Naive thymus-derived CD4-positive, alpha-beta T cell (primary cell): ENCODE data around the gene AMIGO3. TPM values are rescaled to one million over a fixed set of nuclear protein-coding genes. Genes with fewer than 3 reads are reported as not detected.

Source experiments
- ATAC-seq: fragments of 150-1000 bp; cut with Tn5 transposase; 2 replicates; pipeline ENCODE4 v1.10.0; 2021; ENCODE audit warnings: mild to moderate bottlenecking, moderate library complexity
- CTCF ChIA-PET: fragments of 350-600 bp; sonication (Branson Sonifier 250); formaldehyde crosslinking; loops from one replicate; lab custom pipeline; 2021; ENCODE audit warnings: antibody characterized with exemption; lab: Charles Lee
- POLR2A ChIA-PET: fragments of 350-600 bp; sonication (Branson Sonifier 250); formaldehyde crosslinking; loops from one replicate; lab custom pipeline; 2021; ENCODE audit warnings: antibody characterized with exemption, inconsistent platforms; lab: Charles Lee
- DNase-seq, 9 donors: peaks; one replicate each; pipeline versions ENCODE4 v3.0.0 to v3.0.0-alpha.2; 2020 to 2022; ENCODE audit warnings: mixed read lengths in 1 of 9
- H3K27ac ChIP-seq: one replicate; pipeline ENCODE4 v1.7.0; 2013; ENCODE audit warnings: mild to moderate bottlenecking, low read depth, low read length, moderate library complexity
- H3K27me3 ChIP-seq, 2 donors: one replicate each; pipeline ENCODE4 v1.7.0; 2013; ENCODE audit warnings: low read length in 2 of 2, mild to moderate bottlenecking in 2 of 2, moderate library complexity in 2 of 2; ENCODE audit not compliant: control insufficient read depth in 2 of 2, insufficient read depth in 2 of 2
- H3K36me3 ChIP-seq, 3 experiments: 1 replicate in 2 of 3; 2 replicates in 1 of 3; pipeline ENCODE4 v1.7.0; 2013; ENCODE audit warnings: low read length in 3 of 3, mild to moderate bottlenecking in 3 of 3, moderate library complexity in 1 of 3; ENCODE audit not compliant: insufficient read depth in 3 of 3, control insufficient read depth in 2 of 3
- H3K4me1 ChIP-seq, 2 donors: one replicate each; pipeline ENCODE4 v1.7.0; 2013; ENCODE audit warnings: low read length in 2 of 2, mild to moderate bottlenecking in 2 of 2, moderate library complexity in 1 of 2; ENCODE audit not compliant: control insufficient read depth in 2 of 2, insufficient read depth in 2 of 2
- H3K4me3 ChIP-seq: 2 replicates; pipeline ENCODE4 v1.7.0; 2013; ENCODE audit warnings: mild to moderate bottlenecking, low read length
- H3K9me3 ChIP-seq, 3 experiments: 1 replicate in 2 of 3; 2 replicates in 1 of 3; pipeline ENCODE4 v1.7.0; 2013; ENCODE audit warnings: low read length in 3 of 3; ENCODE audit not compliant: control insufficient read depth in 2 of 3
- H3K27ac Mint-ChIP-seq, 9 donors: one replicate each; pipeline ENCODE4 v1.8.0; 2020 to 2022; ENCODE audit warnings: mixed read lengths in 9 of 9, mild to moderate bottlenecking in 8 of 9, moderate library complexity in 5 of 9, inconsistent platforms in 2 of 9
- H3K27me3 Mint-ChIP-seq, 5 donors: one replicate each; pipeline ENCODE4 v1.8.0; 2021 to 2022; ENCODE audit warnings: mixed read lengths in 5 of 5, mild to moderate bottlenecking in 1 of 5
- H3K36me3 Mint-ChIP-seq, 5 donors: one replicate each; pipeline ENCODE4 v1.8.0; 2020 to 2022; ENCODE audit warnings: mixed read lengths in 5 of 5, mild to moderate bottlenecking in 3 of 5, inconsistent platforms in 1 of 5
- H3K4me1 Mint-ChIP-seq, 7 donors: one replicate each; pipeline ENCODE4 v1.8.0; 2020 to 2022; ENCODE audit warnings: mixed read lengths in 7 of 7, mild to moderate bottlenecking in 3 of 7, inconsistent platforms in 1 of 7
- H3K4me3 Mint-ChIP-seq, 10 donors: one replicate each; pipeline ENCODE4 v1.8.0; 2020 to 2022; ENCODE audit warnings: mild to moderate bottlenecking in 10 of 10, mixed read lengths in 10 of 10, moderate library complexity in 6 of 10, inconsistent platforms in 2 of 10
- H3K9me3 Mint-ChIP-seq, 11 donors: one replicate each; pipeline ENCODE4 v1.8.0; 2020 to 2022; ENCODE audit warnings: mixed read lengths in 11 of 11, mild to moderate bottlenecking in 4 of 11, inconsistent platforms in 1 of 11, moderate library complexity in 1 of 11
- intact Hi-C, 2 donors: fragments of 100-400 bp; cut with micrococcal nuclease; formaldehyde crosslinking; loops; one replicate each; pipeline ENCODE4 v1.15.1; 2023
- polyA plus RNA-seq, 2 donors: library from polyadenylated mRNA; unstranded; fragments of 300-500 nt; fragmentation: Illumina TruSeq; gene quantifications; one replicate each; pipeline ENCODE4 v1.2.3, GENCODE V29; 2021
- total RNA-seq, 6 experiments: library from RNA in 5 of 6; stranded (reverse) in 5 of 6; gene quantifications; 1 replicate in 5 of 6; 2 replicates in 1 of 6; pipeline ENCODE4 v1.2.3 and lab custom pipeline; 2021 to 2026

The AMIGO3 gene
- total and polyA plus RNA-seq, 7 experiments from 2014 or later: 0.16 to 1.8 (median 0.41) TPM; not detected in 3

GRCh38 chr3:49707113-49707480, 12.4 kb downstream of the AMIGO3 start:
- Histone ChIP-seq H3K36me3 (peaks cover 0 to 49% (median 0%) of the 10 kb centered on the region in 3 experiments), H3K9me3 (no peaks in the 10 kb centered on the region), H3K4me1 (no peaks in the 10 kb centered on the region), H3K4me3 (no peak overlapping the region), H3K27me3 (no peaks in the 10 kb centered on the region), H3K27ac (no peak overlapping the region)
- Mint-ChIP-seq H3K27me3 (no peaks in the 10 kb centered on the region), H3K27ac (peak overlapping the region in 3 of 9 donors; percentile 47 to 57 (median 51)), H3K9me3 (no peaks in the 10 kb centered on the region), H3K4me1 (peaks cover 0 to 8% (median 0%) of the 10 kb centered on the region in 7 donors), H3K36me3 (peaks cover 0 to 12% (median 2%) of the 10 kb centered on the region in 5 donors), H3K4me3 (no peak overlapping the region)
- ChIA-PET CTCF (interaction anchor here (1.1 kb wide), 1 partner anchor 132 kb away, joined by 3 read pairs; no protein-coding TSS in a partner anchor), POLR2A (interaction anchor here (1.2 kb wide), 1 partner anchor 79 kb away, joined by 3 read pairs; the partner anchor contains the start of gene IP6K1)
- intact Hi-C loops: no loop called here
- ATAC-seq (no peak), DNase-seq (no peak)

- H3K27me3 Mint-ChIP-seq: no peaks in the 10 kb centered on the region
- Histone ChIP-seq H3K36me3 (peaks cover 0 to 54% (median 0%) of the 10 kb centered on the region in 3 experiments), H3K9me3 (no peaks in the 10 kb centered on the region), H3K27ac (no peak overlapping the region), H3K27me3 (no peaks in the 10 kb centered on the region), H3K4me1 (no peaks in the 10 kb centered on the region), H3K4me3 (no peak overlapping the region)
- peak overlapping the region in 2 of 9 donors; percentile 47 to 57 for H3K27ac Mint-ChIP-seq
- no peak overlapping the region for H3K4me3 Mint-ChIP-seq
- no peaks in the 10 kb centered on the region for H3K9me3 Mint-ChIP-seq
- peaks cover 0 to 7% (median 0%) of the 10 kb centered on the region in 7 donors for H3K4me1 Mint-ChIP-seq
- DNase-seq (peak in 1 of 9 donors; percentile 6), ATAC-seq (no peak)
- ChIA-PET CTCF (no interaction called here), POLR2A (no interaction called here)
- intact Hi-C loops: no loop called here
- peaks cover 0 to 12% (median 2%) of the 10 kb centered on the region in 5 donors for H3K36me3 Mint-ChIP-seq
These were observed 12.9 kb downstream of the AMIGO3 start for GRCh38 chr3:49706456-49707112.

GRCh38 chr3:49705390-49705960, 14.0 kb downstream of the AMIGO3 start:
- H3K27ac Mint-ChIP-seq: no peak overlapping the region
- no peak overlapping the region for H3K27ac ChIP-seq
- POLR2A ChIA-PET: no interaction called here

GRCh38 chr3:49704629-49705028, 14.9 kb downstream of the AMIGO3 start:
- Histone ChIP-seq H3K9me3 (no peaks in the 10 kb centered on the region), H3K4me3 (no peak overlapping the region), H3K36me3 (peaks cover 0 to 69% (median 0%) of the 10 kb centered on the region in 3 experiments), H3K27me3 (no peaks in the 10 kb centered on the region), H3K4me1 (no peaks in the 10 kb centered on the region), H3K27ac (no peak overlapping the region)
- DNase-seq (no peak), ATAC-seq (no peak)
- ChIA-PET POLR2A (no interaction called here), CTCF (interaction anchor here (0.6 to 1.2 kb wide), 2 partner anchors 97 to 134 kb away, joined by 3 to 5 read pairs; no protein-coding TSS in a partner anchor)
- no peaks in the 10 kb centered on the region for H3K27me3 Mint-ChIP-seq
- peaks cover 0 to 11% (median 2%) of the 10 kb centered on the region in 5 donors for H3K36me3 Mint-ChIP-seq
- H3K9me3 Mint-ChIP-seq: no peaks in the 10 kb centered on the region
- no peak overlapping the region for H3K27ac Mint-ChIP-seq
- no peak overlapping the region for H3K4me3 Mint-ChIP-seq
- intact Hi-C loops: no loop called here
- peaks cover 0 to 7% (median 0%) of the 10 kb centered on the region in 7 donors for H3K4me1 Mint-ChIP-seq

More at GRCh38 chr3:49705390-49705960, 14.0 kb downstream of the AMIGO3 start:
- H3K4me3 Mint-ChIP-seq: no peak overlapping the region
- no peaks in the 10 kb centered on the region for H3K4me1 ChIP-seq
- H3K9me3 Mint-ChIP-seq: no peaks in the 10 kb centered on the region
- intact Hi-C loops: no loop called here
- no peak overlapping the region for H3K4me3 ChIP-seq
- no peaks in the 10 kb centered on the region for H3K27me3 Mint-ChIP-seq
- no peaks in the 10 kb centered on the region for H3K9me3 ChIP-seq
- H3K4me1 Mint-ChIP-seq: peaks cover 0 to 7% (median 0%) of the 10 kb centered on the region in 7 donors
- peaks cover 0 to 15% (median 2%) of the 10 kb centered on the region in 5 donors for H3K36me3 Mint-ChIP-seq
- CTCF ChIA-PET: interaction anchor here (0.5 kb wide), 1 partner anchor 205 kb away, joined by 4 read pairs; no protein-coding TSS in a partner anchor
- H3K27me3 ChIP-seq: no peaks in the 10 kb centered on the region
- DNase-seq: peak in 1 of 9 donors; percentile 5
- peaks cover 0 to 60% (median 0%) of the 10 kb centered on the region in 3 experiments for H3K36me3 ChIP-seq
- no peak for ATAC-seq

GRCh38 chr3:49703956-49704355, 15.5 kb downstream of the AMIGO3 start:
- no peaks in the 10 kb centered on the region for H3K9me3 ChIP-seq
- DNase-seq: no peak
- H3K9me3 Mint-ChIP-seq: no peaks in the 10 kb centered on the region
- peaks cover 0 to 76% (median 0%) of the 10 kb centered on the region in 3 experiments for H3K36me3 ChIP-seq
- no peaks in the 10 kb centered on the region for H3K4me1 ChIP-seq
- peaks cover 0 to 7% (median 0%) of the 10 kb centered on the region in 7 donors for H3K4me1 Mint-ChIP-seq
- ChIA-PET CTCF (interaction anchor here (0.6 to 1.2 kb wide), 4 partner anchors 16 to 203 kb away, joined by 3 to 5 read pairs (median 3); partner anchors contain the start of gene AMIGO3), POLR2A (no interaction called here)
- no peak overlapping the region for H3K4me3 ChIP-seq
- no peak overlapping the region for H3K4me3 Mint-ChIP-seq
- intact Hi-C loops: loop anchor here (1.0 kb wide), 5 partner anchors 15 to 165 kb away; partner anchors contain the start of gene AMIGO3 (in 2 of the 2)
- H3K27ac ChIP-seq: no peak overlapping the region
- peak overlapping the region in 2 of 9 donors; percentile 51 to 52 for H3K27ac Mint-ChIP-seq
- peaks cover 0 to 10% (median 2%) of the 10 kb centered on the region in 5 donors for H3K36me3 Mint-ChIP-seq
- no peaks in the 10 kb centered on the region for H3K27me3 ChIP-seq
- no peaks in the 10 kb centered on the region for H3K27me3 Mint-ChIP-seq
- ATAC-seq: no peak

- Mint-ChIP-seq H3K9me3 (no peaks in the 10 kb centered on the region), H3K27ac (peak overlapping the region in 2 of 9 donors; percentile 8 to 52), H3K36me3 (peaks cover 0 to 10% (median 2%) of the 10 kb centered on the region in 5 donors), H3K27me3 (no peaks in the 10 kb centered on the region), H3K4me1 (peaks cover 0 to 7% (median 0%) of the 10 kb centered on the region in 7 donors), H3K4me3 (no peak overlapping the region)
- DNase-seq (peak; percentile 44 to 74 (median 65)), ATAC-seq (peak; percentile 94)
- CTCF ChIA-PET: interaction anchor here (1.0 to 1.1 kb wide), 2 partner anchors 16 to 203 kb away, joined by 3 read pairs; partner anchors contain the start of gene AMIGO3
- Histone ChIP-seq H3K27ac (no peak overlapping the region), H3K36me3 (peaks cover 0 to 80% (median 0%) of the 10 kb centered on the region in 3 experiments), H3K27me3 (no peaks in the 10 kb centered on the region), H3K9me3 (no peaks in the 10 kb centered on the region), H3K4me1 (no peaks in the 10 kb centered on the region), H3K4me3 (no peak overlapping the region)
- POLR2A ChIA-PET: no interaction called here
- intact Hi-C loops: loop anchor here (1.0 kb wide), 5 partner anchors 16 to 164 kb away; partner anchors contain the start of gene AMIGO3 (in 2 of the 2)
These were observed 16.0 kb downstream of the AMIGO3 start for GRCh38 chr3:49703443-49703927.
